Spinal cord (tissue), 10 donors: Measurements from ENCODE around the gene CCNDBP1. TPM values are rescaled to one million over a fixed set of nuclear protein-coding genes. Genes with fewer than 3 reads are reported as not detected.

Experiments used
- DNase-seq, 6 donors: peaks; one replicate each; pipeline versions ENCODE4 v3.0.0 to v3.0.0-alpha.2; 2013 to 2015; ENCODE audit warnings: low spot score in 6 of 6, low read depth in 4 of 6
- H3K27ac ChIP-seq: one replicate; pipeline ENCODE4 v1.5.1; 2013; ENCODE audit warnings: low read depth, low read length, control low read depth
- H3K27me3 ChIP-seq: one replicate; pipeline ENCODE4 v1.6.1; 2013; ENCODE audit warnings: low read length; ENCODE audit not compliant: control insufficient read depth, insufficient read depth
- H3K36me3 ChIP-seq: one replicate; pipeline ENCODE4 v1.6.1; 2013; ENCODE audit warnings: low read length; ENCODE audit not compliant: control insufficient read depth, insufficient read depth
- H3K4me1 ChIP-seq: one replicate; pipeline ENCODE4 v1.6.1; 2013; ENCODE audit warnings: low read length; ENCODE audit not compliant: control insufficient read depth, insufficient read depth
- H3K4me3 ChIP-seq: one replicate; pipeline ENCODE4 v1.5.1; 2013; ENCODE audit warnings: low read depth, low read length, control low read depth
- H3K9me3 ChIP-seq: one replicate; pipeline ENCODE4 v1.6.1; 2013; ENCODE audit warnings: low read length; ENCODE audit not compliant: control insufficient read depth, insufficient read depth
- WGBS: methylation state at CpG from one replicate; pipeline ENCODE4 v1.1.5; 2013; ENCODE audit warnings: missing lambda C conversion rate; ENCODE audit not compliant: insufficient coverage; 5-methylcytosine and 5-hydroxymethylcytosine counted together
- polyA plus RNA-seq, 2 donors: library from polyadenylated mRNA; unstranded; fragments of 120-200 nt; gene quantifications; one replicate each; pipeline ENCODE4 v1.2.1, GENCODE V29; 2013; ENCODE audit not compliant: insufficient read length in 2 of 2
- total RNA-seq, 2 donors: library from RNA; depleted of rRNA in 1 of 2; stranded (reverse); fragments of 120-200 nt in 1 of 2; fragments of >200 nt in 1 of 2; gene quantifications; one replicate each; pipeline versions ENCODE4 v1.2.3 to v1.2.4, GENCODE V29; 2013 to 2014
- donor health status: healthy.

CCNDBP1 gene
- total and polyA plus RNA-seq, 4 donors: 52.0 to 90.0 (median 56.2) TPM

DNA sequence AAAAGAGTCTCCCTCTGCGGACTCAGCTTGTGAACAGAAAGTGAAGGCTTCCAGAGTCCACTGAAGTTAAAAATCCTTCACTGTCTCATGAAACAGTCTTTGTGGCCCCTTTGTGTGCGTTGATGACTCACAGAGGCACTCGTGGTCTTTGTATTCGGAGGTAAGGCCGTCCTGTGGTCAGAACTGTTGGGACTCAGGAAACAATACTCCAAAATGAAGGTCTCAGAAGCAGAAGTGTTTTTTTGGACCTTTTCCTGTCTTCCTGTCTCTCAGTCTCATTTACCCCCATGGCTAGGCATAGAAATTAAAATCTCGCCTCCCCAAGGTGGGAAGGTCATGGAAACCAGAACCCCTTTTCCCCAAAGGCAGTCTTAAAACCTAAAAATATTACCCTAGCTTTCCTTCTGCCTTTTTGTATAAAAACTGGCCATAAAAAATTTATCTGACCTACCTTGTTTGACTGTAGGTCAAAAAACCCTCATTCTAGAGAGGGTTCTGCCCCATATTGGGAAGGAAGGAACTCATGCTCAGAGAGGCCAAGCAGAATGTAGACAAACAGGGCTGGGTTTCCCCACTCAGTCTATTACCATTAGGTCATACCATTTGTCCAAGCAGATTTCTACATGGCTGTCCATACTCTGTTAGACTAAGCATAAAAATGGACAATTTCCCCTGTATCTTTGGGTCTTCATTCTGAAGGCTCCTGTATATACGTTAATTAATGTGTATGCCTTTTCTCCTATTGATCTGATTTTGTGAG, 54.7 kb downstream of the CCNDBP1 start:
- no peak for DNase-seq
- no peak overlapping the region for H3K27ac ChIP-seq
- H3K27me3 ChIP-seq: no peaks in the 10 kb centered on the region
- H3K36me3 ChIP-seq: no peaks in the 10 kb centered on the region
- H3K4me1 ChIP-seq: peaks cover 4% of the 10 kb centered on the region
- WGBS: 85% methylated on average over 5 of the region's 7 CpGs
- no peak overlapping the region for H3K4me3 ChIP-seq
- no peaks in the 10 kb centered on the region for H3K9me3 ChIP-seq

DNA sequence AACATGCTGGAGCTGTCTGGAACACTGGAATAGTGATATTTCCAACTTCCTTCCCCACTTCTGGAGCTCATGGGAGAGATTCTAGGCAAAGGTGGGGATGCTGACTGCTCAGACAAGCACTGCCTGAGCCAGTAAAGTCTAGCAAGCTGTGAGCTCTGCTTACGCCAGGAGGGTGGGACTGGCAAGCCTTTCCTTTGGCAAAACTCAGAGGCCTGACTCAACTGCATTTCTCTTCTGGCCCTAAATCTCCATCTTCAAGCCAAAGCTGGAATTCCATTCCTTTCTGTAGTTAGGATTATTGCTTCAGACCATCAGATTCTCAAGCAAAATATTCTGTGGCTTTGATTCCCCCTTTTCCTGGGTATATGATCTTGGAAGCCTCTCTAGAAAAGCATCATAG, 55.9 kb downstream of the CCNDBP1 start:
- no peak overlapping the region for H3K27ac ChIP-seq

DNA sequence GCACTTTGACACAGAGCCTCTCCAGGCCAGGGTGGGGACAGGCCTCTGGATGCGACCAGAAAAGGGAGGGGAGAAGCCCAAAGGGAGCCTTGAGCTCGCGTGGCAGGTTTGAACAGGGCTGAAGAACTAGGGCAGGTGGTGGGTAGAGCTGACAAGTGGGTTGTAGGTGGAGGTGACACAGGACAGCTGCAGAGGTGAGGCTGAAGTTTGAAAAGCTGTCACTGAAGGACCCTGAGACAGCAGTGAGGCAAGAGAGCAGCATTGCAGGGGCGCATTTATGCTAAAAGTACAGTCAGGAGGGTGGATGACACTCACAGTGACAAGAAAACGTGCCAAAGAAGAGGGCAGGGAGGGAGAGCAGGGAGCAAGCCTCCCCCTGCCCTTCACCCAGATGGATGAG, 57.4 kb downstream of the CCNDBP1 start:
- H3K36me3 ChIP-seq: no peaks in the 10 kb centered on the region
- no peaks in the 10 kb centered on the region for H3K9me3 ChIP-seq
- H3K27me3 ChIP-seq: no peaks in the 10 kb centered on the region
- DNase-seq: no peak
- no peak overlapping the region for H3K27ac ChIP-seq
- WGBS: 80% methylated on average over 5 of the region's 5 CpGs
- peaks cover 4% of the 10 kb centered on the region for H3K4me1 ChIP-seq
- no peak overlapping the region for H3K4me3 ChIP-seq

More for the DNA sequence above, 55.9 kb downstream of the CCNDBP1 start:
- WGBS: 100% methylated on average over 1 of the region's 1 CpG
- Histone ChIP-seq H3K9me3 (no peaks in the 10 kb centered on the region), H3K27me3 (no peaks in the 10 kb centered on the region), H3K4me3 (no peak overlapping the region), H3K4me1 (peaks cover 4% of the 10 kb centered on the region), H3K36me3 (no peaks in the 10 kb centered on the region)
- peak in 1 of 6 donors; percentile 81 for DNase-seq

DNA sequence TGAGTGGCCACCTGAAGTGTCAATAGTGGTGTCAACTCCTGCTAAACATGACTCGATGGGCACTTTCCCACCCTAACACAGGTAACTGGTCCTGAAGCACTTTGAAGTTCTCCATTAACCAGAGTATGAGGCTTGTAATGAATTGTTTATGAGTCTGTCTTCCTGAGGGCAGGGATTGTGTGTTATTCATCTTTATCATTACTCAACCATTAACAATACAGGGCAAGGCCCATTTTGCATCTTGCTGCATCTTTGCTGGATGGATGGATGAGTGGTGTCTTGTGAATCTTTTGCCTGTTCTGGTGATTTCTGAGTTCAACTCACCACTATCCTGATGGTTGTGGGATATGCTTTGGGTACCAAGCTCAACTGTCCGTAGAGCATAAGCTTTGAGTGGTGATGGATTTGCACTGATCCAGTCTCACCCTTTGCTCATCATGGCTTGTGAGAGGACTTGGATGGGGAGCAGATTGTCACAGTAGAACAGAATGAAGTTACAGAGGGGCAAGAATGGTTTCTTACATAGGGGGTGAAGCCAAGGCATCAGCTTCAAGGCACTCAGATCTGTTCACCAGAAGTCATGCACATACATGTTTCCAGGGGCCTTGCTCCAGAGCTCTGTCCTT, 57.9 kb downstream of the CCNDBP1 start:
- Histone ChIP-seq H3K27me3 (no peaks in the 10 kb centered on the region), H3K9me3 (no peaks in the 10 kb centered on the region), H3K36me3 (no peaks in the 10 kb centered on the region), H3K4me1 (no peaks in the 10 kb centered on the region), H3K4me3 (no peak overlapping the region), H3K27ac (no peak overlapping the region)
- WGBS: no CpG with 5 or more reads among the region's 2 CpGs
- DNase-seq: no peak

DNA sequence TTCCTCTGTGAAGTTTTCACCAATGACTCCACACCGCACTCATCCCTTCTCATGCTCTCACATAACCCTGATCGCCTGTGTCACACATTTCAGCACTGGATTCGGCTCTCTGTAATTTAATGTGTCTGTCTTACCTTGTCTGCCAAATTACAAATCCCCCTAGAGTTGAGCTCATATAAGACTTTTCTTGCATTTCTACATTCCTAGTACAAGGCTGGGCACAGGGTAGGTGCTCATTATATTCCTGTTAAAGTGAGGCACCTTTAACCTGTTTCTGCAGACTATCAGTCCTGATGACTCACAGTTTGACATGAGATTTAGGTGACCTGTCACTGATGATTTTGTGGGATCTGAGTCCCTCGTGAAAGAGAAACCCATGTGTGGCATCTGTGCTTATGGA, 58.9 kb downstream of the CCNDBP1 start:
- Histone ChIP-seq H3K4me1 (no peaks in the 10 kb centered on the region), H3K36me3 (no peaks in the 10 kb centered on the region), H3K27me3 (no peaks in the 10 kb centered on the region), H3K9me3 (no peaks in the 10 kb centered on the region), H3K4me3 (no peak overlapping the region), H3K27ac (no peak overlapping the region)
- DNase-seq: no peak
- WGBS: 91% methylated on average over 4 of the region's 4 CpGs

DNA sequence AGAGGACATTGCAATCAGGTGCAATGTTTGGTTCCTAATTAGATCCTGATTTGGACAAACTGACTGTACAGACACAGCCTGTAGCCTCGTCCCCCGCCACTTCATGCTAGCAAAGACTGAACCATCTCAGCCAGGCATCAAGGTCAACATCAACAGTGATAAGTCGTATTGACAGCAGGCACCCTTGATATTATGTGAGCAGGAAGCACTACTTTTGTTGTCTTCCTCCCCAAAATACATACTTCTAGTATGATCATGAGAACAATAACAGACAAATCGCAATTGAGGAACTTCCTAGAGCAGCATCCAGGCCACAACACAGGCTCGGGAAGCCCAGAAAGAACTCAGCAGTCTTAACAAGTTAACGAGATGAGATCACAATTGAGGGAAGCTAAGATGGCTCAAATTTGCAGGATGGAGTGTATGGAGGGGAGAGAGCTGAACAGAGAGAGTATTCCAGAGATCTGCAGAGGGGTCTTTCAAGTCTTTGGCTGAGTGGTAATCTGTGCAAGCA, 61.1 kb downstream of the CCNDBP1 start:
- H3K27me3 ChIP-seq: no peaks in the 10 kb centered on the region
- H3K4me3 ChIP-seq: no peak overlapping the region
- no peaks in the 10 kb centered on the region for H3K36me3 ChIP-seq
- WGBS: 80% methylated on average over 3 of the region's 6 CpGs
- H3K4me1 ChIP-seq: no peaks in the 10 kb centered on the region
- H3K27ac ChIP-seq: no peak overlapping the region
- no peaks in the 10 kb centered on the region for H3K9me3 ChIP-seq
- DNase-seq: no peak

Other genes with a start within 250 kb of the CCNDBP1 start
- gene UBR1, start 79.4 kb upstream of the CCNDBP1 start, total RNA-seq: 10 to 100 TPM; 36.1 to 62.4 TPM
- gene UBR1, start 79.4 kb upstream of the CCNDBP1 start, polyA plus RNA-seq: 10 to 100 TPM; 22.2 to 22.7 TPM
- gene TMEM62, start 51.8 kb upstream of the CCNDBP1 start, total RNA-seq: 10 to 100 TPM; 14.8 to 27.3 TPM
- gene TMEM62, start 51.8 kb upstream of the CCNDBP1 start, polyA plus RNA-seq: 10 to 100 TPM; 23.1 to 28.3 TPM
- 1 to 10 TPM; 5.6 to 9.5 TPM for gene EPB42, start 35.6 kb downstream of the CCNDBP1 start, total RNA-seq
- gene EPB42, start 35.6 kb downstream of the CCNDBP1 start, polyA plus RNA-seq: 1 to 10 TPM; 1.2 to 1.3 TPM
- under 1 TPM in 1 of 2 donors, not detected in 1; 0.10 TPM for gene TGM5, start 81.5 kb downstream of the CCNDBP1 start, total RNA-seq
- gene TGM5, start 81.5 kb downstream of the CCNDBP1 start, polyA plus RNA-seq: not detected
- not detected for gene TGM7, start 116.9 kb downstream of the CCNDBP1 start, total RNA-seq
- gene TGM7, start 116.9 kb downstream of the CCNDBP1 start, polyA plus RNA-seq: not detected
- 10 to 100 TPM; 10.3 to 16.4 TPM for gene LCMT2, start 145.2 kb downstream of the CCNDBP1 start, total RNA-seq
- 10 to 100 TPM; 12.0 to 12.8 TPM for gene LCMT2, start 145.2 kb downstream of the CCNDBP1 start, polyA plus RNA-seq
- gene ZSCAN29, start 185.6 kb downstream of the CCNDBP1 start, total RNA-seq: 10 to 100 TPM; 28.5 to 29.1 TPM
- 10 to 100 TPM; 22.3 to 25.2 TPM for gene ZSCAN29, start 185.6 kb downstream of the CCNDBP1 start, polyA plus RNA-seq
- gene TUBGCP4, start 185.7 kb downstream of the CCNDBP1 start, total RNA-seq: 10 to 100 TPM; 12.6 to 22.0 TPM
- 10 to 100 TPM; 23.3 to 28.9 TPM for gene TUBGCP4, start 185.7 kb downstream of the CCNDBP1 start, polyA plus RNA-seq